ENCODE measurements around the gene TNS1.

The TNS1 gene

GRCh38 chr2:217941886-217942728 is 60.7 kb downstream of the TNS1 start:
- DNase-seq = no peak

GRCh38 chr2:217941339-217941738 is 61.5 kb downstream of the TNS1 start:
- DNase-seq = no peak

- no peak for DNase-seq
Observed at GRCh38 chr2:217940261-217941220, 62.3 kb downstream of the TNS1 start.

- DNase-seq = no peak
Observed at GRCh38 chr2:217939629-217940245, 63.1 kb downstream of the TNS1 start.

- no peak for DNase-seq
Observed at GRCh38 chr2:217939220-217939619, 63.6 kb downstream of the TNS1 start.

- no peak for DNase-seq
Observed at GRCh38 chr2:217938036-217938435, 64.8 kb downstream of the TNS1 start.

GRCh38 chr2:217937446-217937845 is 65.3 kb downstream of the TNS1 start:
- DNase-seq = no peak

- DNase-seq = no peak
Observed at GRCh38 chr2:217936952-217937351, 65.8 kb downstream of the TNS1 start.

GRCh38 chr2:217935901-217936684 is 66.7 kb downstream of the TNS1 start:
- no peak for DNase-seq

GRCh38 chr2:217935235-217935879 is 67.4 kb downstream of the TNS1 start:
- DNase-seq = no peak

GRCh38 chr2:217934321-217935131 is 68.3 kb downstream of the TNS1 start:
- DNase-seq = no peak

GRCh38 chr2:217933617-217933993 is 69.2 kb downstream of the TNS1 start:
- no peak for DNase-seq

- DNase-seq = no peak
Observed at GRCh38 chr2:217932803-217933616, 69.8 kb downstream of the TNS1 start.

GRCh38 chr2:217931846-217932560 is 70.8 kb downstream of the TNS1 start:
- no peak for DNase-seq

- no peak for DNase-seq
Observed at GRCh38 chr2:217930761-217931563, 71.8 kb downstream of the TNS1 start.

- no peak for DNase-seq
Observed at GRCh38 chr2:217929757-217930707, 72.8 kb downstream of the TNS1 start.

GRCh38 chr2:217929272-217929671 is 73.5 kb downstream of the TNS1 start:
- no peak for DNase-seq
